ENCODE results near the gene PDCL2. TPM values are rescaled to one million over a fixed set of nuclear protein-coding genes. Genes with fewer than 3 reads are reported as not detected.

Gene PDCL2
- total RNA-seq, result not detected

- no peaks in the 10 kb centered on the region for H3K36me3 ChIP-seq (replicated peaks in 1 of 2; ENCODE audit: insufficient read depth in 1 of 2, low read depth in 2 of 2)
- no peaks in the 10 kb centered on the region for H3K9me3 ChIP-seq
- no peak within 1 kb of the TSS for H3K27ac ChIP-seq
- no peak for TF ChIP-seq POLR2A (IDR thresholded peaks at IDR 0.05)
- H3K27me3 ChIP-seq, result no peaks in the 10 kb centered on the region
- no peaks in the 10 kb centered on the region for H3K4me1 ChIP-seq
- WGBS, 2 donors, result 82 to 89% methylated on average over 18 to 24 of the region's 24 CpGs
- intact Hi-C loops (cut with DNase I), result no loop called here
- no peak within 1 kb of the TSS for H3K4me3 ChIP-seq
- DNase-seq, result no peak
- ATAC-seq, result no peak
These were observed at the start of gene PDCL2 for GRCh38 chr4:55592014-55592413. PDCL2 (minus strand) TSS chr4:55592245; CDS start chr4:55592109, 136 bp downstream.

- ATAC-seq (no peak), DNase-seq (no peak)
- H3K9me3 ChIP-seq, result no peaks in the 10 kb centered on the region
- peaks cover 0 to 12% of the 10 kb centered on the region in 2 donors for H3K27me3 ChIP-seq
- TF ChIP-seq, protein P1, sequence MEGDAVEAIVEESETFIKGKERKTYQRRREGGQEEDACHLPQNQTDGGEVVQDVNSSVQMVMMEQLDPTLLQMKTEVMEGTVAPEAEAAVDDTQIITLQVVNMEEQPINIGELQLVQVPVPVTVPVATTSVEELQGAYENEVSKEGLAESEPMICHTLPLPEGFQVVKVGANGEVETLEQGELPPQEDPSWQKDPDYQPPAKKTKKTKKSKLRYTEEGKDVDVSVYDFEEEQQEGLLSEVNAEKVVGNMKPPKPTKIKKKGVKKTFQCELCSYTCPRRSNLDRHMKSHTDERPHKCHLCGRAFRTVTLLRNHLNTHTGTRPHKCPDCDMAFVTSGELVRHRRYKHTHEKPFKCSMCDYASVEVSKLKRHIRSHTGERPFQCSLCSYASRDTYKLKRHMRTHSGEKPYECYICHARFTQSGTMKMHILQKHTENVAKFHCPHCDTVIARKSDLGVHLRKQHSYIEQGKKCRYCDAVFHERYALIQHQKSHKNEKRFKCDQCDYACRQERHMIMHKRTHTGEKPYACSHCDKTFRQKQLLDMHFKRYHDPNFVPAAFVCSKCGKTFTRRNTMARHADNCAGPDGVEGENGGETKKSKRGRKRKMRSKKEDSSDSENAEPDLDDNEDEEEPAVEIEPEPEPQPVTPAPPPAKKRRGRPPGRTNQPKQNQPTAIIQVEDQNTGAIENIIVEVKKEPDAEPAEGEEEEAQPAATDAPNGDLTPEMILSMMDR (IDR thresholded peaks at IDR 0.05), result no peak
- no peak for TF ChIP-seq POLR2A (IDR thresholded peaks at IDR 0.05)
- no peak overlapping the region for H3K27ac ChIP-seq
- intact Hi-C loops (cut with DNase I), result no loop called here
- H3K36me3 ChIP-seq (replicated peaks in 1 of 2; ENCODE audit: insufficient read depth in 1 of 2, low read depth in 2 of 2), result no peaks in the 10 kb centered on the region
- WGBS, 2 donors, result 10 to 14% methylated on average over 11 to 12 of the region's 12 CpGs
- no peak overlapping the region for H3K4me3 ChIP-seq
- peaks cover 14% of the 10 kb centered on the region for H3K4me1 ChIP-seq
These were observed 45.3 kb upstream of the PDCL2 start for GRCh38 chr4:55637272-55637820.

GRCh38 chr4:55636656-55636999 is 44.6 kb upstream of the PDCL2 start:
- Histone ChIP-seq H3K4me3 (no peak overlapping the region), H3K9me3 (no peaks in the 10 kb centered on the region), H3K36me3 (replicated peaks in 1 of 2; ENCODE audit: insufficient read depth in 1 of 2, low read depth in 2 of 2) (no peaks in the 10 kb centered on the region), H3K27ac (no peak overlapping the region), H3K27me3 (peaks cover 0 to 12% of the 10 kb centered on the region in 2 donors), H3K4me1 (peaks cover 14% of the 10 kb centered on the region)
- ATAC-seq (no peak), DNase-seq (no peak)
- intact Hi-C loops (cut with DNase I), result no loop called here
- 5 to 10% methylated on average over 7 of the region's 7 CpGs for WGBS, 2 donors
- no peak for TF ChIP-seq POLR2A (IDR thresholded peaks at IDR 0.05)
- TF ChIP-seq, protein P1 (IDR thresholded peaks at IDR 0.05), result no peak

- no peak for TF ChIP-seq POLR2A (IDR thresholded peaks at IDR 0.05)
- TF ChIP-seq, protein P1 (IDR thresholded peaks at IDR 0.05), result peak in 4 of 7 experiments; percentile 9 to 29 (median 22)
- H3K27me3 ChIP-seq, result peaks cover 0 to 12% of the 10 kb centered on the region in 2 donors
- 1% methylated on average over 71 to 77 of the region's 80 CpGs for WGBS, 2 donors
- H3K9me3 ChIP-seq, result no peaks in the 10 kb centered on the region
- intact Hi-C loops (cut with DNase I), result no loop called here
- peak; percentile 40 to 69 (median 46) for DNase-seq
- H3K4me3 ChIP-seq, result peak within 1 kb of the TSS in 1 of 2 donors; percentile 19
- peaks cover 14% of the 10 kb centered on the region for H3K4me1 ChIP-seq
- peak; percentile 56 for ATAC-seq
- no peak within 1 kb of the TSS for H3K27ac ChIP-seq
- H3K36me3 ChIP-seq (replicated peaks in 1 of 2; ENCODE audit: insufficient read depth in 1 of 2, low read depth in 2 of 2), result no peaks in the 10 kb centered on the region
These were observed 44.0 kb upstream of the PDCL2 start, which contains the start of gene NMU for GRCh38 chr4:55635741-55636655. NMU (minus strand) TSS chr4:55636298; CDS start chr4:55636192, 106 bp downstream.

DNA sequence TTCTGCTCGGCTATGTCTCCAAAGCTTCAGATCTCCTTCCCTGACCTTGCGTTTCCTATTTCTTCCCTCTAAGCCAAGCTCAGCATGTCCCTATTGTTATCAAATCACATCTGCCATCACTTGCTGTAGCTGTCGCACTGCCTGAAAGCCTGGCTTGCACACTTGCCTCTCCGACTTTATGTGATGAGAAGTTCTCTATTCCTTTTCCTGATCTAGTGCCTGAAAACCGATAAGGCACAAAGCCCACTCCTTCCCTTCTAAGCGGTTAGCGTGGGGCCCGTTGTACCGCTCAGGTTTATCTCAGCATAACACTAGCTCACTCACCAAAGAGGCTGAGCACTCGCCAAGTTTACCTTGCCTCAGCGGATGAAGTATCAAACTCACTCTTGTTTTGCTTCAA is 43.2 kb upstream of the PDCL2 start:
- no peak for DNase-seq
- H3K4me1 ChIP-seq, result peaks cover 14% of the 10 kb centered on the region
- ATAC-seq, result no peak
- intact Hi-C loops (cut with DNase I), result no loop called here
- no peak overlapping the region for H3K4me3 ChIP-seq
- H3K36me3 ChIP-seq (replicated peaks in 1 of 2; ENCODE audit: insufficient read depth in 1 of 2, low read depth in 2 of 2), result no peaks in the 10 kb centered on the region
- no peaks in the 10 kb centered on the region for H3K9me3 ChIP-seq
- peaks cover 0 to 12% of the 10 kb centered on the region in 2 donors for H3K27me3 ChIP-seq
- no peak for TF ChIP-seq POLR2A (IDR thresholded peaks at IDR 0.05)
- TF ChIP-seq, protein P1 (IDR thresholded peaks at IDR 0.05), result no peak
- H3K27ac ChIP-seq, result no peak overlapping the region
- 1 to 4% methylated on average over 11 of the region's 11 CpGs for WGBS, 2 donors

Data from body of pancreas (tissue), 4 donors.